ENCODE data around the gene NBPF20. TPM values are rescaled to one million over a fixed set of nuclear protein-coding genes. Genes with fewer than 3 reads are reported as not detected.
"Not testable (repeated sequence)": the region's sequence is repeated elsewhere in the genome, so short reads cannot be mapped to it uniquely, and the experiment has no call there.

NBPF20 gene
- total RNA-seq, 1 donor from 2014 or later = 0.88 TPM

GRCh38 chr1:145453873-145454823 is 28.7 kb upstream of the NBPF20 start:
- H3K4me1 ChIP-seq; H3K4me3 ChIP-seq; intact Hi-C loops (cut with micrococcal nuclease); H3K27ac ChIP-seq (replicated peaks); DNase-seq; H3K9me3 ChIP-seq (replicated peaks); H3K36me3 ChIP-seq: not testable (repeated sequence)
- H3K27me3 ChIP-seq (ENCODE audit: low read depth) = peaks cover 24% of the 10 kb centered on the region

GRCh38 chr1:145452506-145452905 is 27.1 kb upstream of the NBPF20 start:
- H3K27ac ChIP-seq (replicated peaks); H3K4me3 ChIP-seq; DNase-seq; intact Hi-C loops (cut with micrococcal nuclease); H3K4me1 ChIP-seq; H3K9me3 ChIP-seq (replicated peaks); H3K36me3 ChIP-seq: not testable (repeated sequence)
- peaks cover 28% of the 10 kb centered on the region for H3K27me3 ChIP-seq (ENCODE audit: low read depth)

GRCh38 chr1:145451914-145452313 is 26.5 kb upstream of the NBPF20 start:
- DNase-seq; H3K4me3 ChIP-seq; intact Hi-C loops (cut with micrococcal nuclease); H3K4me1 ChIP-seq; H3K9me3 ChIP-seq (replicated peaks); H3K27ac ChIP-seq (replicated peaks); H3K36me3 ChIP-seq: not testable (repeated sequence)
- peaks cover 30% of the 10 kb centered on the region for H3K27me3 ChIP-seq (ENCODE audit: low read depth)

GRCh38 chr1:145445219-145445618 is 19.8 kb upstream of the NBPF20 start:
- H3K9me3 ChIP-seq (replicated peaks); H3K4me3 ChIP-seq; H3K27me3 ChIP-seq (ENCODE audit: low read depth); DNase-seq; H3K27ac ChIP-seq (replicated peaks); intact Hi-C loops (cut with micrococcal nuclease); H3K36me3 ChIP-seq; H3K4me1 ChIP-seq: not testable (repeated sequence)

GRCh38 chr1:145442340-145442739 is 16.9 kb upstream of the NBPF20 start:
- intact Hi-C loops (cut with micrococcal nuclease); H3K4me3 ChIP-seq; H3K4me1 ChIP-seq; H3K27me3 ChIP-seq (ENCODE audit: low read depth); H3K9me3 ChIP-seq (replicated peaks); H3K27ac ChIP-seq (replicated peaks); DNase-seq; H3K36me3 ChIP-seq: not testable (repeated sequence)

- intact Hi-C loops (cut with micrococcal nuclease); DNase-seq; H3K27ac ChIP-seq (replicated peaks); H3K4me1 ChIP-seq; H3K36me3 ChIP-seq: not testable (repeated sequence)
- Histone ChIP-seq H3K9me3 (replicated peaks) (peaks cover 11% of the 10 kb centered on the region), H3K27me3 (ENCODE audit: low read depth) (peaks cover 62% of the 10 kb centered on the region), H3K4me3 (peak overlapping the region; percentile 51)
Observed at GRCh38 chr1:145431363-145432256, 6.2 kb upstream of the NBPF20 start.

GRCh38 chr1:145430830-145431229 is 5.4 kb upstream of the NBPF20 start:
- H3K4me3 ChIP-seq; H3K36me3 ChIP-seq; H3K4me1 ChIP-seq; DNase-seq; H3K27ac ChIP-seq (replicated peaks); intact Hi-C loops (cut with micrococcal nuclease): not testable (repeated sequence)
- H3K27me3 ChIP-seq (ENCODE audit: low read depth) = peaks cover 61% of the 10 kb centered on the region
- H3K9me3 ChIP-seq (replicated peaks) = peaks cover 11% of the 10 kb centered on the region

GRCh38 chr1:145429329-145429728 is 3.9 kb upstream of the NBPF20 start:
- H3K36me3 ChIP-seq; intact Hi-C loops (cut with micrococcal nuclease); DNase-seq; H3K27ac ChIP-seq (replicated peaks); H3K4me3 ChIP-seq: not testable (repeated sequence)
- peaks cover 16% of the 10 kb centered on the region for H3K4me1 ChIP-seq
- H3K9me3 ChIP-seq (replicated peaks) = peaks cover 11% of the 10 kb centered on the region
- peaks cover 60% of the 10 kb centered on the region for H3K27me3 ChIP-seq (ENCODE audit: low read depth)

GRCh38 chr1:145424612-145425435 is 579 bp downstream of the NBPF20 start:
- Histone ChIP-seq H3K4me1 (peaks cover 10% of the 10 kb centered on the region), H3K4me3 (peak overlapping the region; percentile 82), H3K27me3 (ENCODE audit: low read depth) (peaks cover 33% of the 10 kb centered on the region), H3K27ac (replicated peaks) (peak overlapping the region; percentile 60), H3K9me3 (replicated peaks) (peaks cover 11% of the 10 kb centered on the region)
- DNase-seq; H3K36me3 ChIP-seq; intact Hi-C loops (cut with micrococcal nuclease): not testable (repeated sequence)

- DNase-seq; H3K9me3 ChIP-seq (replicated peaks); intact Hi-C loops (cut with micrococcal nuclease); H3K27ac ChIP-seq (replicated peaks); H3K4me3 ChIP-seq; H3K4me1 ChIP-seq; H3K36me3 ChIP-seq; H3K27me3 ChIP-seq (ENCODE audit: low read depth): not testable (repeated sequence)
Observed at GRCh38 chr1:145415149-145415548, 10.3 kb downstream of the NBPF20 start.

- H3K4me3 ChIP-seq; H3K27ac ChIP-seq (replicated peaks); H3K27me3 ChIP-seq (ENCODE audit: low read depth); H3K4me1 ChIP-seq; H3K9me3 ChIP-seq (replicated peaks); H3K36me3 ChIP-seq; intact Hi-C loops (cut with micrococcal nuclease); DNase-seq: not testable (repeated sequence)
Observed at GRCh38 chr1:145407266-145407665, 18.1 kb downstream of the NBPF20 start.

GRCh38 chr1:145404949-145405348 is 20.5 kb downstream of the NBPF20 start:
- DNase-seq; H3K4me3 ChIP-seq; H3K27ac ChIP-seq (replicated peaks); intact Hi-C loops (cut with micrococcal nuclease); H3K4me1 ChIP-seq; H3K36me3 ChIP-seq; H3K9me3 ChIP-seq (replicated peaks); H3K27me3 ChIP-seq (ENCODE audit: low read depth): not testable (repeated sequence)

GRCh38 chr1:145400701-145401100 is 24.7 kb downstream of the NBPF20 start:
- H3K4me3 ChIP-seq; H3K27ac ChIP-seq (replicated peaks); H3K9me3 ChIP-seq (replicated peaks); DNase-seq; intact Hi-C loops (cut with micrococcal nuclease); H3K4me1 ChIP-seq; H3K36me3 ChIP-seq; H3K27me3 ChIP-seq (ENCODE audit: low read depth): not testable (repeated sequence)

All from left ventricle myocardium inferior (tissue), 1 donor.